ENCODE results near the gene GOLT1A.

Gene GOLT1A

GRCh38 chr1:204177133-204177532 lies 36.7 kb downstream of the GOLT1A start:
- Histone ChIP-seq H3K27me3 (ENCODE audit: insufficient read depth, low read length) (no peaks in the 10 kb centered on the region), H3K4me3 (ENCODE audit: low read depth, low read length, poor library complexity, severe bottlenecking) (no peak overlapping the region), H3K4me2 (ENCODE audit: low read length) (no peak overlapping the region), H3K9me2 (ENCODE audit: low read depth, low read length) (no peaks in the 10 kb centered on the region), H3K27ac (ENCODE audit: low read depth, low read length, poor library complexity, severe bottlenecking) (no peak overlapping the region), H4K20me1 (ENCODE audit: insufficient read depth, low read length) (no peaks in the 10 kb centered on the region), H3K9me3 (ENCODE audit: low read length) (no peaks in the 10 kb centered on the region; the same call in 1 of the 2 replicates), H3K9ac (ENCODE audit: low read length) (no peak overlapping the region), H3K79me2 (ENCODE audit: insufficient read depth, low read length) (no peaks in the 10 kb centered on the region), H3F3A (ENCODE audit: insufficient read depth, low read length) (no peaks in the 10 kb centered on the region), H2AFZ (ENCODE audit: low read length) (no peak overlapping the region), H3K36me3 (ENCODE audit: insufficient read depth, low read length) (no peaks in the 10 kb centered on the region), H3K4me1 (ENCODE audit: insufficient read depth, low read length, severe bottlenecking) (no peaks in the 10 kb centered on the region)
- TF ChIP-seq CTCF (IDR thresholded peaks at IDR 0.05; ENCODE audit: low read length) = no peak
- no peak for TF ChIP-seq EZH2 (IDR thresholded peaks at IDR 0.05; ENCODE audit: borderline replicate concordance, low read length)

GRCh38 chr1:204176049-204176448 lies 37.7 kb downstream of the GOLT1A start:
- Histone ChIP-seq H3K4me1 (ENCODE audit: insufficient read depth, low read length, severe bottlenecking) (no peaks in the 10 kb centered on the region), H3F3A (ENCODE audit: insufficient read depth, low read length) (no peaks in the 10 kb centered on the region), H3K4me2 (ENCODE audit: low read length) (no peak overlapping the region), H3K79me2 (ENCODE audit: insufficient read depth, low read length) (no peaks in the 10 kb centered on the region), H4K20me1 (ENCODE audit: insufficient read depth, low read length) (no peaks in the 10 kb centered on the region), H3K9ac (ENCODE audit: low read length) (no peak overlapping the region), H3K9me2 (ENCODE audit: low read depth, low read length) (no peaks in the 10 kb centered on the region), H3K4me3 (ENCODE audit: low read depth, low read length, poor library complexity, severe bottlenecking) (no peak overlapping the region), H2AFZ (ENCODE audit: low read length) (no peak overlapping the region), H3K27ac (ENCODE audit: low read depth, low read length, poor library complexity, severe bottlenecking) (no peak overlapping the region), H3K27me3 (ENCODE audit: insufficient read depth, low read length) (no peaks in the 10 kb centered on the region), H3K9me3 (ENCODE audit: low read length) (no peaks in the 10 kb centered on the region; the same call in 1 of the 2 replicates), H3K36me3 (ENCODE audit: insufficient read depth, low read length) (no peaks in the 10 kb centered on the region)
- TF ChIP-seq EZH2 (IDR thresholded peaks at IDR 0.05; ENCODE audit: borderline replicate concordance, low read length) (no peak), CTCF (IDR thresholded peaks at IDR 0.05; ENCODE audit: low read length) (no peak)

GRCh38 chr1:204174958-204175357 lies 38.8 kb downstream of the GOLT1A start:
- Histone ChIP-seq H3K27ac (ENCODE audit: low read depth, low read length, poor library complexity, severe bottlenecking) (no peak overlapping the region), H3K4me1 (ENCODE audit: insufficient read depth, low read length, severe bottlenecking) (no peaks in the 10 kb centered on the region), H3K79me2 (ENCODE audit: insufficient read depth, low read length) (no peaks in the 10 kb centered on the region), H3F3A (ENCODE audit: insufficient read depth, low read length) (no peaks in the 10 kb centered on the region), H3K4me2 (ENCODE audit: low read length) (no peak overlapping the region), H3K9me2 (ENCODE audit: low read depth, low read length) (no peaks in the 10 kb centered on the region), H3K4me3 (ENCODE audit: low read depth, low read length, poor library complexity, severe bottlenecking) (no peak overlapping the region), H2AFZ (ENCODE audit: low read length) (no peak overlapping the region), H3K9ac (ENCODE audit: low read length) (no peak overlapping the region), H3K36me3 (ENCODE audit: insufficient read depth, low read length) (no peaks in the 10 kb centered on the region), H3K9me3 (ENCODE audit: low read length) (peaks cover 10% of the 10 kb centered on the region; the same call in 1 of the 2 replicates), H4K20me1 (ENCODE audit: insufficient read depth, low read length) (no peaks in the 10 kb centered on the region), H3K27me3 (ENCODE audit: insufficient read depth, low read length) (no peaks in the 10 kb centered on the region)
- TF ChIP-seq EZH2 (IDR thresholded peaks at IDR 0.05; ENCODE audit: borderline replicate concordance, low read length) = no peak
- no peak for TF ChIP-seq CTCF (IDR thresholded peaks at IDR 0.05; ENCODE audit: low read length)
